HAP-1 (cell line): Measurements from ENCODE around the gene ZDHHC7.
A peak's percentile ranks its signal among the peaks of the same experiment; 100 is the strongest.

Source experiments
- DNase-seq, 2 experiments: peaks; one replicate each; pipeline ENCODE4 v3.0.0-alpha.2; 2016 to 2020; ENCODE audit warnings: low spot score in 2 of 2
- H3K27me3 ChIP-seq: fragments of 250-450 bp; sonication (Bioruptor Pico); 2 replicates; pipeline ENCODE4 v1.5.1; 2020; ENCODE audit warnings: low read depth, mild to moderate bottlenecking, moderate library complexity
- H3K36me3 ChIP-seq: fragments of 250-450 bp; sonication (Bioruptor Pico); replicated peaks from 2 replicates; pipeline ENCODE4 v1.5.1; 2020; ENCODE audit warnings: mild to moderate bottlenecking
- H3K4me1 ChIP-seq: fragments of 250-450 bp; sonication (Bioruptor Pico); 2 replicates; pipeline ENCODE4 v1.5.1; 2020; ENCODE audit warnings: mild to moderate bottlenecking
- H3K4me3 ChIP-seq: fragments of 250-450 bp; sonication (Bioruptor Pico); 2 replicates; pipeline ENCODE4 v1.5.1; 2020; ENCODE audit warnings: mild to moderate bottlenecking, moderate library complexity
- H3K9me3 ChIP-seq: fragments of 250-450 bp; sonication (Bioruptor Pico); 2 replicates; pipeline ENCODE4 v1.5.1; 2020; ENCODE audit warnings: mild to moderate bottlenecking, moderate library complexity
- in situ Hi-C: fragments of 300-500 bp; cut with MboI; formaldehyde crosslinking; loops from 3 replicates; pipeline ENCODE4 v1.14.3; 2020; ENCODE audit warnings: low sequenced_read_pairs, inconsistent platforms, mixed read lengths

Gene ZDHHC7

DNA sequence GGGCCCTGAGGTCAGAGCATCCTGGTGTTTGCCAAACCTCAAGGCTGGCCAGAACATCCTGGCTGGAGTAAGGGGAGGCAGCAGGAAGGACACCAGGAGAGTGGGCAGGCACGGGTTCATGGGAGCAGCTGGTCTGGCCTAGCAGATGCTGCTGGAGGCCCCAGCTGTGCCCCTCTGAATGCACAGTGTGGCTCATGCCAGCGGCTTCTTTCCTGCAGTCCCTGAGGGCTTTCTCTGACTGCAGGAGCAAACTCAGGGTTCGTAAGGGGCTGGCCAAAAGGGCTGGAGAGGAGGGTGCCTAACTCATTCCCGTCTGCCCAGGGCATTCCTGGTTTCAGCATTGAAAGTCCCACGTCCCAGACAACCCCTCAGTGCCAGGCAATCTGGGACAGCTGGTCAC lies 78.7 kb downstream of the ZDHHC7 start:
- no peak overlapping the region for H3K4me3 ChIP-seq
- in situ Hi-C loops: no loop called here
- H3K4me1 ChIP-seq: no peaks in the 10 kb centered on the region
- no peaks in the 10 kb centered on the region for H3K36me3 ChIP-seq
- H3K27me3 ChIP-seq: no peaks in the 10 kb centered on the region; the same call in 1 of the 2 replicates
- no peaks in the 10 kb centered on the region for H3K9me3 ChIP-seq
- no peak for DNase-seq

GRCh38 chr16:84931506-84931905 lies 79.8 kb downstream of the ZDHHC7 start:
- H3K36me3 ChIP-seq: no peaks in the 10 kb centered on the region
- no peaks in the 10 kb centered on the region for H3K27me3 ChIP-seq
- no peaks in the 10 kb centered on the region for H3K9me3 ChIP-seq
- no peaks in the 10 kb centered on the region for H3K4me1 ChIP-seq
- no peak for DNase-seq
- H3K4me3 ChIP-seq: no peak overlapping the region
- in situ Hi-C loops: no loop called here

DNA sequence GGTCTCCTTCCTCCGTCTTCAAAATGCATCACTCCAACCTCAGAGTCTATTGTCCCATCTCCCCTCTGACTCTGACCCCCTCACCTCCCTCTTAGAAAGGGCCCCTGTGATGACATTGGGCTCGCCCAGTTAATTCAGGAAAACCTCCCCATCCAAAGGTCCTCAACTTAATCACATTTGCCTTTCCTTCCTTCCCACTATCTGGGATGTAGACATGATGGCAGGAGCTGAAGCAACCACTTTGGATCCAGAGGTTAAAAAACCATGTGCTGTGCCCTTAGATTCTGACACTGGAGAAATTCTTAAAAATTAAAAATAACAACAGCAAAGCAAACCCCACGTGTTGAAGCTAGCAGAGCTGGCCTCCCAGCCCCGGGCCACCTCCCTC lies 80.2 kb downstream of the ZDHHC7 start:
- no peak for DNase-seq
- Histone ChIP-seq H3K4me3 (no peak overlapping the region), H3K9me3 (no peaks in the 10 kb centered on the region), H3K4me1 (no peaks in the 10 kb centered on the region), H3K27me3 (no peaks in the 10 kb centered on the region), H3K36me3 (no peaks in the 10 kb centered on the region)
- in situ Hi-C loops: no loop called here

DNA sequence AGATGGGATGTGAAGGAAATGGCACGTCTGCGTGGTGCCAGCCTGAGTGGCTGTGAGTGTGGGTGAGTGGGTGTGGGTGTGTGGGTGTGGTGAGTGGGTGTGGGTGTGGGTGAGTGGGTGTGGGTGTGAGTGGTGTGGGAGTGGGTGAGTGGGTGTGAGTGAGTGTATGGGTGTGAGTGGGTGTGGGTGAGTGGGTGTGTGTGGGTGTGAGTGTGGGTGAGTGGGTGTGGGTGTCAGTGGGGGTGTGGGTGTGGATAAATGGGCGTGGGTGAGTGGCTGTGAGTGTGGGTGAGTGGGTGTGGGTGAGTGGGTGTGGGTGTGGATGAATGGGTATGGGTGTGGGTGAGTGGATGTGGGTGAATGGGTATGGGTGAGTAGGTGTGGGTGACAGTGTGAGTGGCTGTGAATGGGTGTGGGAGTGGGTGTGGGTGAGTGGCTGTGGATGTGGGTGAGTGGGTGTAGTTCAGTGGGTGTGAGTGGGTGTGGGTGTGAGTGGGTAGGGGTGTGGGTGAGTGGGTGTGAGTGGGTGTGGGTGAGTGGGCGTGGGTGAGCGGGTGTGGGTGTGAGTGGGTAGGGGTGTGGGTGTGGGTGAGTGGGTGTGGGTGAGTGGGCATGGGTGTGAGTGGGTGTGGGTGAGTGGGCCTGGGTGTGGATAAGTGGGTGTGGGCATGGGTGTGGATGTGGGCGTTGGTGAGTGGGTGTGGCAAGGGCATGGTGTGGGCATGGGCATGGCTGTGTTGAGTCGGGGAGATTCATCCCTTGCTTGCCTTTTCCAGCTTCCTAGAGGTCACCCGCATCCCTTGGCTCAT lies 80.8 kb downstream of the ZDHHC7 start:
- in situ Hi-C loops: no loop called here
- no peaks in the 10 kb centered on the region for H3K4me1 ChIP-seq
- no peaks in the 10 kb centered on the region for H3K36me3 ChIP-seq
- DNase-seq: no peak
- H3K27me3 ChIP-seq: no peaks in the 10 kb centered on the region
- no peaks in the 10 kb centered on the region for H3K9me3 ChIP-seq
- no peak overlapping the region for H3K4me3 ChIP-seq

- Histone ChIP-seq H3K4me3 (no peak overlapping the region), H3K36me3 (no peaks in the 10 kb centered on the region), H3K27me3 (no peaks in the 10 kb centered on the region), H3K9me3 (no peaks in the 10 kb centered on the region), H3K4me1 (no peaks in the 10 kb centered on the region)
- in situ Hi-C loops: no loop called here
- no peak for DNase-seq
Measured at GRCh38 chr16:84929421-84930297, 81.7 kb downstream of the ZDHHC7 start.

GRCh38 chr16:84928679-84929420 lies 82.5 kb downstream of the ZDHHC7 start:
- H3K4me3 ChIP-seq: no peak overlapping the region
- H3K4me1 ChIP-seq: no peaks in the 10 kb centered on the region
- no peak for DNase-seq
- in situ Hi-C loops: no loop called here
- H3K9me3 ChIP-seq: no peaks in the 10 kb centered on the region
- H3K36me3 ChIP-seq: no peaks in the 10 kb centered on the region
- H3K27me3 ChIP-seq: no peaks in the 10 kb centered on the region

DNA sequence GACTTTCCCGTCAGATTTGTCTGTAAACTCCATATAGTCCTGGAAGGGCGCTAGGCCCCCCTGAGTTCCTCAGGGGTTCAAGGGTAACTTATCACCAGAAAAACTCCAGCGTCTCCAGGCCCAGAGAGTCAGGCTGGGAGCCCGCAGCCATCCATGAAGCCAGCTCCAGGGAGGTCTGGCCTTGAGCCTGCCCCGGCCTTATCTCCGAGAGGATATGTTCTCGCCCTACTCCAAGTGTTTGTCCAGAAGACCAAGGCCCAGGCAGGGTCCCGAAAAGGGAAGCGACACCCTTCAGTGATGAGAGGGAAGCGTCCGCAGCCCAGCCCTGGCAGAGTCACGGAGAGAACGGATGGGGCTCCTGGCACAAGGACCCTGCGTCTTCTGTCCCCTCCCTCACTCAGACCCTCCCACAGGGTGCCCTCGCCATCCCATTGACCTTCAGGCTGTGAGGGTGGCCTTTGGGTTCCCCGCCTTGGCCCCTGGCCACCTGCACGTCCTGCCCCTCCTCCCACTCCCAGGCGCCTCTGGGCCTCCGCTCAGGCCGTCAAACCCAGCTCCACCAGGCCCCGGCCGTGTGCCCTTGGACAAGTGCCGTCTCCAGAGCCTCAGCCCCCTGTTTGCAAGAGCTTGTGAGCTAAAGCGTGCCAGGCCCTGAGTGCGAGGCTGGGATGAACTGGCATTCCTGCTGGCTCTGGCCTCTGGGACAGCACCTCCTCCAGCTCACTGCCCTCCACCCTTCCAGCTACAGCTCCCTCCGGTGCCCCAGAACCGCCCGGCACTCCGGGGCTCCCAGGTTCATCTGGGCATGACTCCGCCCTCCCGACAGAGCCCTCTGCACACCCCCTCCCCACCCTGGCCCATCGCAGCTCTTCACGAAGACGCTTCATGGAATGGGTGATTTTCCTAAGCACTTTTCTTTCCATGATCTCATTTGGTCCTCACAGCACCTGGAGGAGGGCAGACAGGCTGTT lies 83.4 kb downstream of the ZDHHC7 start:
- H3K36me3 ChIP-seq: no peaks in the 10 kb centered on the region
- H3K4me1 ChIP-seq: no peaks in the 10 kb centered on the region
- no peaks in the 10 kb centered on the region for H3K9me3 ChIP-seq
- no peaks in the 10 kb centered on the region for H3K27me3 ChIP-seq
- in situ Hi-C loops: no loop called here
- no peak overlapping the region for H3K4me3 ChIP-seq
- DNase-seq: no peak

- Histone ChIP-seq H3K4me3 (no peak overlapping the region), H3K36me3 (no peaks in the 10 kb centered on the region), H3K27me3 (no peaks in the 10 kb centered on the region), H3K9me3 (no peaks in the 10 kb centered on the region), H3K4me1 (no peaks in the 10 kb centered on the region)
- no peak for DNase-seq
- in situ Hi-C loops: no loop called here
Measured at GRCh38 chr16:84926462-84926861, 84.9 kb downstream of the ZDHHC7 start.

DNA sequence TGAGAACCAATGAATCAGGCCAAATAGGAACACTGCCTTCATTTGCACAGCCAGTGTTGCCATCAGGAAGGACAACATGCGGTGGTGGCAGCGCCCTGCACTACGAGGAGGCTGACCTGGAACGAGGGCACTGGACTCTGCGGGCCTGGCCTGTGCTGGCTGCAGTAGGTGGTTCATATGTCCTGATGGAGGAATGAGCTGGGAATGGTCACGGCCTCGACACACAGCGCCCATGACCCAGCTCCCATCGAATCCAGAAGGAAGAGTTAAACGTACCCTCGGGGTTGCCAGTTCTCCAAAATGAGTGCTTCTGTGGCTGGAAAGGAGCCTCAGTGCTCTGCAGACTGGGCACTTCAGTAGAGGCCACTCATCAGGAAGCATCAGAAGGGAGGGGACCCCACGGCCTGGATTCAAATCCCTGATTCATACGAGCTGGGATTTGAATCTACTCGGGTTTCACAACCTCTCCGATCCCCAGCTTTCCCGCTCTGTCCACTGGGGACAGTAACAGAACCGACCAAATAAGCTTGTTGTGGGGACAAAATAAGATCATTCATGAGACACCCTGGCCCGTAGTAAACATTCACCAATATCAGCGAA lies 85.5 kb downstream of the ZDHHC7 start:
- Histone ChIP-seq H3K36me3 (no peaks in the 10 kb centered on the region), H3K9me3 (no peaks in the 10 kb centered on the region), H3K4me1 (no peaks in the 10 kb centered on the region), H3K4me3 (no peak overlapping the region), H3K27me3 (no peaks in the 10 kb centered on the region)
- DNase-seq: no peak
- in situ Hi-C loops: no loop called here

DNA sequence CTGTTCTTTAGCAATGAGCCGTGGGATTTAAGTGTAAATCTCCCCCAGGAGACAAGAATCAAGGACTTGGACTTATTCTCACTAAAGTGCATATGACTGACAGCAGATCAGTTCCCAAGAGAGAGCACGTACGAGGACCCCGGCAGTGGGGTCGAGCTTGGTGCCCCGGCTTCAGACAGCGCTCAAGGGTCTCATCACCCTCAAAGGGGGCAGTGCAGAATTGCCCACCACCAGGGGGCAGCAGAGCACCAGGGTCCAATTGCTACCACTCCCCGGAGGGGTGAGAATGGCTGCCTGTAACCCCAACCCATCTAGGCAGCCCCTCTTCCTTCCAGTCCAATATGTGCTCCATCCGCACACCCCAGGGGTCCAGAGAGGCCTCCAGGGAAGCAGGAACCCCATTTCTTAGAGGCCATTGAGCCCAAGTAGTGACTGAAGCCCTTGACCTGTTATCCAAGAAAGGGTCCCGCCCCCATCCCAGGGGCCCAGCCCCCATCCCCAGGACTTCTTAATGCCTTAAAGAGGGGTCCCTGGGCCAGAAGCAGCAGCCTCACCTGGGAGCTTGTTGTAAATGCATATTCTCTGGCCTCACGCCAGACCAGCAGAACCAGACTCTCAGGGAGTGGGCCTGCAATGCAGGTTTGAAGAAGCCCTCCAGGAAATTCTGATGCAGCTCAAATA lies 86.1 kb downstream of the ZDHHC7 start:
- no peak overlapping the region for H3K4me3 ChIP-seq
- H3K9me3 ChIP-seq: no peaks in the 10 kb centered on the region
- in situ Hi-C loops: no loop called here
- no peaks in the 10 kb centered on the region for H3K4me1 ChIP-seq
- no peaks in the 10 kb centered on the region for H3K36me3 ChIP-seq
- DNase-seq: peak in 1 of 2 experiments; percentile 79
- H3K27me3 ChIP-seq: 0 out of 2 replicates have a peak, but pooled peaks cover 2% of the 10 kb centered on the region

GRCh38 chr16:84924331-84925091 lies 86.8 kb downstream of the ZDHHC7 start:
- in situ Hi-C loops: no loop called here
- Histone ChIP-seq H3K4me3 (no peak overlapping the region), H3K36me3 (no peaks in the 10 kb centered on the region), H3K9me3 (no peaks in the 10 kb centered on the region), H3K4me1 (no peaks in the 10 kb centered on the region), H3K27me3 (0 out of 2 replicates have a peak, but pooled peaks cover 5% of the 10 kb centered on the region)
- no peak for DNase-seq
